Putamen (tissue), 1 donor: ENCODE measurements around the gene KLLN.
A peak's percentile ranks its signal among the peaks of the same experiment; 100 is the strongest.
"Not testable (repeated sequence)": the region's sequence is repeated elsewhere in the genome, so short reads cannot be mapped to it uniquely, and the experiment has no call there.

ENCODE experiments used
- DNase-seq: peaks from one replicate; pipeline ENCODE4 v3.0.0-alpha.2; 2016; ENCODE audit warnings: low spot score

KLLN gene

GRCh38 chr10:87842776-87843497 lies 20.4 kb downstream of the KLLN start:
- no peak for DNase-seq

GRCh38 chr10:87842220-87842641 lies 21.1 kb downstream of the KLLN start:
- DNase-seq, result no peak

GRCh38 chr10:87841186-87841585 lies 22.1 kb downstream of the KLLN start:
- no peak for DNase-seq

DNA sequence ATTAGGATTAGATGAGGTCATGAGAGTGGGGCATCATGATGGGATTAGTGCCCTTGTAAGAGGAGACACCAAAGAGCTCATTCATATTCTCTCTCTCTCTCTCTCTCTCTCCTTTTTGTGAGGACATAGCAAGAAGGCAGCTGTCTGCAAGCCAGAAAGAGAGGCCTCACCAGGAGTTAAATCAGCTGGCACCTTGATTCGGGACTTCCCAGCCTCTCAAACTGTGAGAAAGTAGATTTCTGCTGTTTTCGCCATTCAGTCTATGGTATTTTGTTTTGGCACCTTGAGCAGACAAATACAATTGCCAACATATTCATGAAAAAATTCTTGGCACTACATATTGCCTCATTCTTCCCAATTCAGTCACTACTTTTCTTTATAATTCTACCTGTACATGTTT lies 24.7 kb downstream of the KLLN start:
- DNase-seq, result no peak

- no peak for DNase-seq
Measured at GRCh38 chr10:87837445-87837844, 25.9 kb downstream of the KLLN start.

DNA sequence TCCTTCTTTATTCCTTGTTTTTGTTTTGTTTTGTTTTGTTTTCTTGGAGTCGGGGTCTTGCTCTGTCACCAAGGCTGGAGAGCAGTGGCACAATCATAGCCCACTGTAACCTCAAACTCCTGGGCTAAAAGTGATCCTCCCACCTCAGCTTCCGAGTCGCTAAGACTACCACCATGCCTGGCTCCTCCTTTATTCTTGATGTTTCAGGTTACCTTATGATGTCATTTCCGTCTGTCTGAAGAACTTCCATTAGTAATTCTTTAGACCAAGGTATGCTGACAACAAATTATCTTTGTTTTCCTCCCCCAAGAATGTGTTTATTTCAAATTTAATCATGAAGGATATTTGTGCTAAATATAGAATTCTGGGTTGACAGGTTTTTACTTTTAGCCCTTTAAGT lies 27.2 kb downstream of the KLLN start:
- DNase-seq, result no peak

DNA sequence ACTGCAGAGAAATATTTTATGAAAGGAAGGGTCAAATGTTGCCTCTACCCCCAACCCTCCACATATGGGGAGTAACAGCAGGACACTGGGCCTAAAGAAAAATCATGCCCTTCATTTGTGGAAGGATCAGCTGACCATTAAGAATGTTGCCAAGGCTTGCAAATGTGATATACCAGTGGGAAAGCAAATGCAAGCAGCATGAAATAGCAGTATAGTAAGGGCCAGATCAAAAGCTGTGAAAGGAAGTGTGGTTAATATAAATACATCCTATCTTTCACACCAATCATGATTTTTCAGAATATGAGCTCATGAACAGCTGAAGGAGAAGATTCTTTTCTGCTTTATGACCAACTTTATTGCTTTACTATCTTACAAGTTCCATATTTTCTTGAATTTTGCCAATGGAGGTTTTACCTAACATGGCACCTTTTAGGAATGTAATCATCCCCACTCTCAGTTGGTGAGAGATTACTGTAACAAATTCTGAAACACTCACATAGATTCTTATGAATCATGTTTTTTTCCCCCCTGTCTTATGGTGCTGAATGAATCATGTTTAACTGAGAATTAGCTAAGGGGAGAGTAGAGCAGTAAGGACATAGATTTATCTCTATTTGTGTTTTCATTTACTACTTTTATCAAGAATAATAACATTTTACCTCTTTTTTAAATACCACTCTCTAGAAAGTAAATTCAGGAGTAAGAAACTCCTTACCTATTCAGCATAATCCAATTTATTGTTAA lies 33.2 kb downstream of the KLLN start:
- DNase-seq, result no peak

DNA sequence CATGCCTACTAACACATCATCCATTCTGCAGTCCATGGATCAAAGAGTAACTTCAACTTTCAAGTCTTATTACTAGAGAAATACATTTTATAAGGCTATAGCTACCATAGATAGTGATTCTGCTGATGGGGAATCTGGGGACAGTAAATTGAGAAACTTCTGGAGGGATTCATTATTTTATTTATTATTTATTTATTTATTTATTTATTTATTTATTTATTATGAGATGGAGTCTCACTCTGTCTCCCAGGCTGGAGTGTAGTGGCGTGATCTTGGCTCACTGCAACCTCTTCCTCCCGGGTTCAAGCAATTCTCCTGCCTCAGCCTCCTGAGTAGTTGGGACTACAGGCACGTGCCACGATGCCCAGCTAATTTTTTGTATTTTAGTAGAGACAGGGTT lies 34.3 kb downstream of the KLLN start:
- DNase-seq, result not testable (repeated sequence)

DNA sequence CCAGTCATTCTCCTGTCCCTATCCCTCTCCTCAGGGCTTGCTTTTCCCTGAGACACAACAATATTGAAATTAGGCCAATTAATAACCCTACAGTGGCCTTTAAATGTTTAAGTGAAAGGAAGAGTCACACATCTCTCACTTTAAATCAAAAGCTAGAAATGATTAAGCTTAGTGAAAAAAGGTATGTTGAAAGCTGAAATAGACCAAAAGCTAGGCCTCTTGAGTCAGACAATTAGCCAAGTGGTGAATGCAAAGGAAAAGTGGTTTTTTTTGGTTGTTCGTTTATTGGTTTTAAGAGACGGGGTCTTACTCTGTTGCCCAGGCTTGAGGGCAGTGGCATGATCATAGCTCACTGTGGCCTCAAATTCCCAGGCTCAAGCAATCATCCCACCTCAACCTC lies 35.7 kb downstream of the KLLN start:
- no peak for DNase-seq

GRCh38 chr10:87826653-87827052 lies 36.7 kb downstream of the KLLN start:
- no peak for DNase-seq

GRCh38 chr10:87819289-87819585 lies 44.1 kb downstream of the KLLN start:
- DNase-seq, result no peak

DNA sequence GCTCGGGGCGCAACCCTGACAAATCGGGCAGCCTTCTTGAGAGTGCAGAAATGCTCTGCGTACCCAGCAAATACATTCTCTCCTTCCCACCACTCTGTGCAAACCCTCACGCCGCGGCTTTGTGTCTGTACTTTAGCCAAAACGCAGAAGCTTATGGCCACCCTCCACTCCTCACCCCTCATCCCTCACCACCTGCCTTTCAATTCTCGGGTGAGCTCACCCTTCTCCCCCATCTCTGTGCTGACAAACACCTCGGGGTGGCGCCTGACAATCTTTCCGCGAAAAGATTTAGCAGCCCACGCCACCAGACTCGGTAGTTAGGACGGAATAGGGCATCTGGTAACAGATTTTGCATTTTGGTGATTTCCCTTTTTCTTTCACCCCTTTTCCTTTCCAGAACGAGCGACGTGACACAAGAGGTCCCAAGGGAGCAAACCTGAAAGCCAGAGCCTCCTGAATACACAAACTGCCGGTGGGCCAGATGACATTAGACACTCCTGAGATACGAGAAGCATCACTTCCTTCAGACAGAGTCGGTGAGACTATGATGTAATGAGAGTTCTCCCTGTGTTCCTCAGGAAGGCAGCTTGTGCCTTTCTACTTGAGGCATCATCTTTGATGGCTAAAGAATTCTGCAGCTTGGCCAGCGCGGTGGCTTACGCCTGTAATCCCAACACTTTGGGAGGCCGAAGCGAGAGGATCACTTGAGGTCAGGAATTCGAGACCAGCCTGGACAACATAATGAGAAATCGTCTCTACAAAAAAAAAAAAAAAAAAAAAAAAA lies 44.6 kb downstream of the KLLN start:
- DNase-seq, result peak; percentile 59

GRCh38 chr10:87817609-87818504 lies 45.5 kb downstream of the KLLN start, which contains the start of gene ATAD1:
Gene ATAD1, minus strand, starts transcription at chr10:87818226. Its CDS starts 3,627 bp downstream, at chr10:87814599.
- DNase-seq, result peak; percentile 87

GRCh38 chr10:87816898-87817608 lies 46.3 kb downstream of the KLLN start:
- DNase-seq, result no peak

- DNase-seq, result no peak
Measured at GRCh38 chr10:87816163-87816897, 47.0 kb downstream of the KLLN start.
